Activated B cell treated with CpG ODN at 0.5 μM for 24 hours (primary cell): ENCODE data around the gene WDR64. TPM values are rescaled to one million over a fixed set of nuclear protein-coding genes. Genes with fewer than 3 reads are reported as not detected.
"Not testable (repeated sequence)": the region's sequence is repeated elsewhere in the genome, so short reads cannot be mapped to it uniquely, and the experiment has no call there.

Source experiments
- ATAC-seq: fragments of 200-7000 bp; cut with Tn5 transposase; one replicate; pipeline ENCODE4 v1.10.0; 2021; ENCODE audit warnings: low read depth, mild to moderate bottlenecking, moderate library complexity
- CTCF ChIA-PET: fragments of 350-600 bp; sonication (Branson Sonifier 250); formaldehyde crosslinking; loops from one replicate; lab custom pipeline; 2021; ENCODE audit warnings: antibody characterized with exemption; lab: Charles Lee
- POLR2A ChIA-PET: fragments of 350-600 bp; sonication (Branson Sonifier 250); formaldehyde crosslinking; loops from one replicate; lab custom pipeline; 2021; ENCODE audit warnings: antibody characterized with exemption; lab: Charles Lee
- DNase-seq: peaks from one replicate; pipeline ENCODE4 v3.0.0; 2022
- H3K27ac Mint-ChIP-seq: one replicate; pipeline ENCODE4 v1.8.0; 2020; ENCODE audit warnings: mixed read lengths
- H3K27me3 Mint-ChIP-seq: one replicate; pipeline ENCODE4 v1.8.0; 2021; ENCODE audit warnings: mixed read lengths
- H3K36me3 Mint-ChIP-seq: one replicate; pipeline ENCODE4 v1.8.0; 2021; ENCODE audit warnings: low read depth, mixed read lengths
- H3K4me1 Mint-ChIP-seq: one replicate; pipeline ENCODE4 v1.8.0; 2021; ENCODE audit warnings: mixed read lengths
- H3K4me3 Mint-ChIP-seq: one replicate; pipeline ENCODE4 v1.8.0; 2020; ENCODE audit warnings: mild to moderate bottlenecking, mixed read lengths
- H3K9me3 Mint-ChIP-seq: one replicate; pipeline ENCODE4 v1.8.0; 2020; ENCODE audit warnings: mixed read lengths
- CTCF ChIP-seq: fragments of 200-600 bp; IDR thresholded peaks from one replicate; pipeline ENCODE4 v1.8.0; 2022; ENCODE audit warnings: antibody characterized with exemption, mild to moderate bottlenecking
- intact Hi-C: fragments of 100-400 bp; cut with micrococcal nuclease; formaldehyde crosslinking; loops from one replicate; pipeline ENCODE4 v1.15.1; 2024
- total RNA-seq: library from RNA; stranded (reverse); gene quantifications from 2 replicates; pipeline ENCODE4 v1.2.3, GENCODE V29; 2022

Gene WDR64
- total RNA-seq, 1 donor from 2014 or later = 0.58 TPM

GRCh38 chr1:241822846-241823245, 170.8 kb downstream of the WDR64 start:
- no peak for TF ChIP-seq CTCF
- ChIA-PET CTCF (no interaction called here), POLR2A (no interaction called here)
- Mint-ChIP-seq H3K27me3 (no peaks in the 10 kb centered on the region), H3K4me3 (no peak overlapping the region), H3K9me3 (no peaks in the 10 kb centered on the region), H3K36me3 (no peaks in the 10 kb centered on the region), H3K27ac (no peak overlapping the region), H3K4me1 (peaks cover 5% of the 10 kb centered on the region)
- ATAC-seq (no peak), DNase-seq (no peak)
- intact Hi-C loops = no loop called here

- H3K27me3 Mint-ChIP-seq = peaks cover 6% of the 10 kb centered on the region
- H3K27ac Mint-ChIP-seq = no peak overlapping the region
- H3K4me1 Mint-ChIP-seq = no peaks in the 10 kb centered on the region
- H3K9me3 Mint-ChIP-seq = no peaks in the 10 kb centered on the region
- intact Hi-C loops = no loop called here
- DNase-seq (no peak), ATAC-seq (no peak)
- POLR2A ChIA-PET = no interaction called here
- H3K36me3 Mint-ChIP-seq = no peaks in the 10 kb centered on the region
- TF ChIP-seq CTCF = no peak
- no peak overlapping the region for H3K4me3 Mint-ChIP-seq
- CTCF ChIA-PET = no interaction called here
Observed at GRCh38 chr1:241823925-241824324, 171.8 kb downstream of the WDR64 start.

GRCh38 chr1:241825581-241825980, 173.5 kb downstream of the WDR64 start:
- ATAC-seq = no peak
- Mint-ChIP-seq H3K36me3 (no peaks in the 10 kb centered on the region), H3K27ac (no peak overlapping the region), H3K27me3 (peaks cover 6% of the 10 kb centered on the region), H3K4me3 (no peak overlapping the region), H3K9me3 (no peaks in the 10 kb centered on the region), H3K4me1 (no peaks in the 10 kb centered on the region)
- no peak for TF ChIP-seq CTCF
- DNase-seq = no peak
- CTCF ChIA-PET = no interaction called here
- intact Hi-C loops = no loop called here
- POLR2A ChIA-PET = no interaction called here

GRCh38 chr1:241826613-241827012, 174.5 kb downstream of the WDR64 start:
- H3K4me3 Mint-ChIP-seq, POLR2A ChIA-PET, CTCF ChIA-PET, H3K27ac Mint-ChIP-seq, intact Hi-C loops, ATAC-seq, H3K27me3 Mint-ChIP-seq, H3K4me1 Mint-ChIP-seq, H3K36me3 Mint-ChIP-seq, DNase-seq, H3K9me3 Mint-ChIP-seq: not testable (repeated sequence)

- no peak for ATAC-seq
- Mint-ChIP-seq H3K27me3 (peaks cover 6% of the 10 kb centered on the region), H3K4me1 (no peaks in the 10 kb centered on the region), H3K27ac (no peak overlapping the region), H3K9me3 (no peaks in the 10 kb centered on the region), H3K4me3 (no peak overlapping the region), H3K36me3 (no peaks in the 10 kb centered on the region)
- no peak for TF ChIP-seq CTCF
- intact Hi-C loops = no loop called here
- POLR2A ChIA-PET = no interaction called here
- DNase-seq = no peak
- CTCF ChIA-PET = no interaction called here
Observed at GRCh38 chr1:241827264-241827663, 175.2 kb downstream of the WDR64 start.

- CTCF ChIA-PET = no interaction called here
- Mint-ChIP-seq H3K27ac (no peak overlapping the region), H3K9me3 (no peaks in the 10 kb centered on the region), H3K4me1 (no peaks in the 10 kb centered on the region), H3K4me3 (no peak overlapping the region), H3K36me3 (no peaks in the 10 kb centered on the region), H3K27me3 (peaks cover 6% of the 10 kb centered on the region)
- intact Hi-C loops = no loop called here
- POLR2A ChIA-PET = no interaction called here
- no peak for TF ChIP-seq CTCF
- ATAC-seq = no peak
- no peak for DNase-seq
Observed at GRCh38 chr1:241828463-241829021, 176.5 kb downstream of the WDR64 start.
